ENCODE results near the gene SNED1.

Gene SNED1

DNA sequence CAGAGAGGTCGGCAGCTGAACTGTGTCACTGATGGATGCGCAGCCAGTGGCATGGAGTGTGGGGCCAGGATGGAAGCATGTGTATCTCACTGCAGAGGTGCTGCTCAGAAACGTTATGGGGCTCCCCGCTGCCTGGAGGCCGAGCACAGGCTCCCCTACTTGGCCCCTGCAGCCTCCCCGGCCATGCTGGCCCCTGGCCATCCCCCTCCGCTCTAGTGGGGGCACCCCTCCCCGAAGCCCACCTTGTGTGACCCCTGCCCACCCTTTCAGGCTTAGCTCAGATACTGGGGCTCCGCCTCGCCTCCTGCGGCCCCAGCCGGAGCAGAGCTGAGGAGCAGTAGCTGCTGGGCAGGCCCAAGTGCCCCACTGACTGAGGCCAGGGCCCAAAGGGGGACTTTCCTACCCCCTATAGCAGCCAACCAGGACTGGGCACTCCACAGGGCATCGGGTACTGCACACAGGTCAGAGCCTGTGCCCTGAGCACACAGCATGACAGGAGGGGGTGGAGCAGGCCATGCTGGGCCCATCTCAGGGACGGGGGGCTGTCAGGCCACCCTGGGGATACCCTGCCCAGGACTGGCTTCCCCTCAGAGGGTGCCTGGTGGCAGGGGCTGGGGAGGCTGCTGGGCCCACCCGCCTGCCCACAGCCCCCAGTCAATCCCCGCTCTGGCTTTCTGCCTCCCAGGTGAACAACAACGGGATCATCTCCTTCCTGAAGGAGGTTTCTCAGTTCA lies 31.3 kb downstream of the SNED1 start:
- no peak for DNase-seq (ENCODE audit: low read depth in 2 of 2)

DNA sequence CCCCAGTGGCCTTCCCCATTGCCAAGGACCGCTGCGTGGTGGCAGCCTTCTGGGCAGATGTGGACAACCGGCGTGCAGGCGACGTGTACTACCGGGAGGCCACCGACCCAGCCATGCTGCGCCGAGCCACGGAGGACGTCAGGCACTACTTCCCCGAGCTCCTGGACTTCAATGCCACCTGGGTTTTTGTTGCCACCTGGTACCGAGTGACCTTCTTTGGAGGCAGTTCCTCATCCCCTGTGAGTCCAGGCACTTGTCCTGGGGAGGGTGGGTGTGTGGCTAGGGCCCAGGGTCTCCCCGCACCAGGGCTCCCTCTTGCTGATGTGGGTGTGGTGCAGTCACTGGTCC lies 31.9 kb downstream of the SNED1 start:
- no peak for DNase-seq (ENCODE audit: low read depth in 2 of 2)

- DNase-seq (ENCODE audit: low read depth in 2 of 2): no peak
These were observed 32.5 kb downstream of the SNED1 start for GRCh38 chr2:241030883-241031282.

- DNase-seq (ENCODE audit: low read depth in 2 of 2): no peak
These were observed 33.2 kb downstream of the SNED1 start for GRCh38 chr2:241031436-241032165.

DNA sequence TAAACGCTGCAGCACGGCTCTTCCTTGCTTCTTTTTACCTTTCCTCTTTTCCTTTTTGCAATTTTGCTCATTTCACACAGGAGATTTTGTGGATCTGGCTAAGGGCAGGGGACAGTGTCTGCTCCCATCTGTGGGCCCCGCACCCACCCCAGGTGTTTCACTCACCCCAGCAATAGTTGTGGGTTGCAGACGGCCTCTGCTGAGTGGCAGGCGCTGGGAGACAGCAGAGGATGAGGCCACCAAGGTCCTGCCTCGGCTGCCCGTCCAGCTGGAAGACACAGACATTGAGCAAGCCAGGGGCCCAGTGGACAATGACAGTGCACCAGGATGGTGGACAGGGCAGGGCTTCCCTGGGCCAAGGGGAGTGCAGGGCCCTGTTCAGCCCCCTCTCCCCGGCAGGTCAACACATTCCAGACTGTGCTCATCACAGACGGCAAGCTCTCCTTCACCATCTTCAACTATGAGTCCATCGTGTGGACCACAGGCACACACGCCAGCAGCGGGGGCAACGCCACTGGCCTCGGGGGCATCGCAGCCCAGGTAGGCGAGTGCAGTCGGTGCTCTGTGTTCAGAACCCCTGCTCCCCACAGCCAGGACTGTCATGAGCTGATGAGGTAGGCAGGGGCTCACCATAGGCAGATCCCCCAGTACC lies 35.0 kb downstream of the SNED1 start:
- no peak for DNase-seq (ENCODE audit: low read depth in 2 of 2)

DNA sequence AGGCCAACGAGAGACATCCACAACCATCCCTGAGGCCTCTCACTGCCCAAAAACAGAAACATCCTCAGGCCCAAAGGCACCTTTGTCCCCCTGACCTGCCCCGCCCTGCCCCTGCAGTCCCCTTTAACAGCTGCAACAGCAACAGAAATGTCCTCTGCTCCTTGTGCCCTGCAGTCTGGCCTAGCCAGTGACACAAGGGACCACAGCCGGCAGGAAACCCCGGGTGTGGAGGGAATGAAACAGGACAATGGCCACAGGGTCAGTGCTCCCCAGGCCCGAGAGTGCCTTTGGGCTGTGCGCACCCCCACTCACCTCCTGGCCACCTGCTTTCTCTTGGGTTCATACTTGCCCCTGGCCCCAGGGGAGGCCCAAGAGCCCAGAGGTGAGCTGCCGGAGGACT lies 35.6 kb downstream of the SNED1 start:
- DNase-seq (ENCODE audit: low read depth in 2 of 2): no peak

DNA sequence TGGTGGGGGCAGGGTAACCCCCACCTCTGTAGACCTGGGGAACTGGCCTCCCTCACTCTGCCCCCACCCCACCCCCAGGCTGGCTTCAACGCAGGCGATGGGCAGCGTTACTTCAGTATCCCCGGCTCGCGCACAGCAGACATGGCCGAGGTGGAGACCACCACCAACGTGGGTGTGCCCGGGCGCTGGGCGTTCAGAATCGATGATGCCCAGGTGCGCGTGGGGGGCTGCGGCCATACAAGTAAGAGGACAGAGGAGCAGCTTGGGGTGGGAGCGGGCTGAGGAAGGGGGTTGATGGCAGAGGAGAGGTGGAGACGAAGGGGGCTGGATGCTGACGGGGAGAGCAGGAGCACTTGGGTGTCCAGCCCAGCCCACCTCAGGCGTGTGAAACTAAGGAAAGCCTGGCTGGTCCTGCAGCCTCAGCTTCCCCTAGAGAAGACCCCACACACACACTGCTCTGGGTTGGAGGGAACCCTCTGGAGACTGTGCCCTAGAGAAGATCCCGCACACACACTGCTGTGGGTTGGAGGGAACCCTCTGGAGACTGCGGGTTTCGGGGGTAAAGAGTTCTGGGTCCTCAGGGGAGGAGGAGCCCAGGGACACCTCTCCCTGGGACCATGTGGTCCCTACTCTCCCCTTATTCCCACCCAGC lies 36.2 kb downstream of the SNED1 start:
- no peak for DNase-seq (ENCODE audit: low read depth in 2 of 2)

DNA sequence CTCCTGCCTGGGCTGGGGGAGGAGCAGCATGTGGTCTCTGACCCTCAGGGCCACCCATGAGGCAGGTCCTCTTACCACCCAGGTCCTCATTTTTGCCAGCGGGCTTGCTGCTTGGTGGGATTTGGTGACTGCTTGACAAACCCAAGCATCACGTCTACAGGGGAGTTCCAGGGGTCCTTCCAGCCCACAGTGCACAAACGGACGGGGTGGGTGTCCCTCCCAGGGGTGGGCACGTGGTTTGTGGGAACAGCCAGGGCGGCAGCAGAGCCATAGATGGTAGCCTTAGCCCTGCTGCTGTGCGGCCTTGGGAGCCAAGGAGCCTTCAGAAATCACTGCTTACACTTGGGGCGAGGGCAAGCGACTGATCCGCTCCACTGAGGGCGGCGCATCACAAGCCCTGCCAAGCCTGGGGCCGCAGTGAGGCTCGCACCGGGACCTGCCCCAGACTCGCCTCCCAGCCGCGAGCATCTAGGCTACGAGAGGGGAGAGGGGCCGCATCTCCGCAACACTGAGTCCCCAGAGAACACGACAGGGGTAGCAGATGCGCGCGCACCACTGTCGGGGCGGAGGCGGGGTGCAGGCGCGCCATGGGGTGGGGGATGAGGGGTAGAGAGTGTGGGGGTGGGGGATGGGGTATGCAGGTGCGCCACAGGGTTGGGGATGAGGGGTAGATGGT lies 36.9 kb downstream of the SNED1 start:
- peak in 1 of 2 donors; percentile 19 for DNase-seq (ENCODE audit: low read depth in 2 of 2)

DNA sequence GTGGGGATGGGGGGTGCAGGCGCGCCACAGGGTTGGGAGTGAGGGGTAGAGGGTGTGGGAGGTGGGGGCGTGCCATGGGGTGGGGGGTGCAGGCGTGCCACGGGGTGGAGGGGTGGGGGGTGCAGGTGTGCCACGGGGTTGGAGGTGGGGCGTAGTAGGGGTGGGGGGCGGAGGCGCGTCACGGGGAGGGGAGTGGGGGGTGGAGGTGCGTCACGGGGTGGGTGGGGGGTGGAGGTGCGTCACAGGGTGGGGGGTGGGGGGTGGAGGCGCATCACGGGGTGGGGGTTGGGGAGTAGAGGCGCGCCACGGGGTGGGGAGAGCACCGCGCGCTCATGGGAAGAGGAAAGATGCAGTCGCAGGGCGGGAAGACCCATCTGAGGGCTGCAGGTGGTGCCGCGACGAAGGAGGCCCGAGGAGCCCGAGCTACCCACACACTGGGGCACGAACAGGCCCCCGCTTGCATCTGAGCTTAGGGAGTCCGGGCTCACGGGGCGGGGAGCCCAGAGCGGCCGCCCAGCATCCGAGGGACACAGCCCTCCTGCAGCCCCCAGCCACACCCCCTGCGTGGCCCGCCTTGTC lies 37.5 kb downstream of the SNED1 start:
- peak in 1 of 2 donors; percentile 7 for DNase-seq (ENCODE audit: low read depth in 2 of 2)

- DNase-seq (ENCODE audit: low read depth in 2 of 2): peak in 1 of 2 donors; percentile 24
These were observed 38.1 kb downstream of the SNED1 start for GRCh38 chr2:241036397-241036963.

- no peak for DNase-seq (ENCODE audit: low read depth in 2 of 2)
These were observed 38.6 kb downstream of the SNED1 start for GRCh38 chr2:241036964-241037421.

DNA sequence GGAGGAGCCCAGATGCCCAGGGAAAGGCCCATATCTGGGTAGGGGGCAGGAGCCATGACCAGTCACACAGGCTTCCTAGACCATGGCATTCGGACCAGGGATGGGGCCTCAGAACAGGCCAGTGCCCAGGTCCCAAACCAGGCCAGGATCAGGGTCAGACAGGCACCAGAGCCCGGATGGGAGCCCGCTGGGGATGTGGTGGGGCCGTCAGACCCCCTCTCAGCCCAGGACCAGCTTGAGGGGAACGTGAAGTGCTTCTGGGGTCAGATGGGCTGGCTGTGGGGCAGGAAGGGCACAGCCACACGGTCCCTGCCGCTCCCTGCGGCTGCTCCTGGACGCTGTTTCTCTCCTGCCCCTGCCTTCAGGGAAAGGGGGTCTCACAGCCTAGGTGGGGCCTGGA lies 39.1 kb downstream of the SNED1 start:
- no peak for DNase-seq (ENCODE audit: low read depth in 2 of 2)

GRCh38 chr2:241038374-241039180 lies 40.2 kb downstream of the SNED1 start:
- DNase-seq (ENCODE audit: low read depth in 2 of 2): no peak

DNA sequence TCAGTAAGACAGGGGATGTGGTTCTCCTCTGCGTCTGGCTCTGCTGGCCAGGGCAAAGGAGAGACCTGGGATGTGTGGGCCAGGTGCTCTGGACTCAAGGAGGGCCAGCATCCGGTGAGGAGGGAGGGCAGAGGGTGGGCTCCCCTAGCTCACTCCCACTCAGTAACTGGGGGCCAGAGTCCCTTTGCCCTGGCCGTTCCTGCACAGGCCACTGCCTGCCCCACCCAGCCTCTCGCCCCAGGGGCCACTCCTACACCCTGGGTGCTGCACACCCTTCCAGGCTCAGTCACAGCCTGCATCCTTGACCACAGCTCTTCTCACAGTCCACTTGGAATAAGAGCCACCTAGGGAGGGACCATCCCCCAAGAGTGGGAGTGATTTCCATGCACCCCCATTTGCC lies 41.0 kb downstream of the SNED1 start:
- no peak for DNase-seq (ENCODE audit: low read depth in 2 of 2)

DNA sequence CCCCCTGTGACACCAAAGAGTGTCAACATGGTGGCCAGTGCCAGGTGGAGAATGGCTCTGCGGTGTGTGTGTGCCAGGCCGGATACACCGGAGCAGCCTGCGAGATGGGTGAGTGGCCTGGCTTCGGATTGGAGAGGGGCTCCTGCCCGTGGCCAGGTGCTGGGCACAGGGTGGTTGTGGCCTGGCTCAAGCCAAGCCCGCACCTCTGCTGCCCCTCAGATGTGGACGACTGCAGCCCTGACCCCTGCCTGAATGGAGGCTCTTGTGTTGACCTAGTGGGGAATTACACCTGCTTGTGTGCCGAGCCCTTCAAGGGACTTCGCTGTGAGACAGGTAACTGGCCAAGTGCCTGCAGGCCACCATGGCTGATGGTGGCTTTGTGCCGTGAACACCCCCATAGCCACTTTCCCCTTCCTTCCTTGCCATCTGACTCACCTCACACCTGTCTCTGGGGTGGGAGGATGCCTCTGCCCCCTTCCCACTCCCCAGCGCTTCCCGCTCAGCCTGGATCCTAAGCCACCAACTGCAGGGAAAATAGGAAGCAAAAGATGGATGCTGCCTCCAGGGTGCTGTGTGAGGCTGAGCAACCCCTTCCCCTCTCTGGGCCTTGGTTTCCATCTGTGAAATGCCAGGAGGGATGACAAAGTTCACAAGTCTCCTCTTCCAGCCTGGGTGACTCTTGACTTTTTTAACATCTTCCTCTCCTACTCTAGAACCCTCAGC lies 41.8 kb downstream of the SNED1 start:
- DNase-seq (ENCODE audit: low read depth in 2 of 2): no peak

DNA sequence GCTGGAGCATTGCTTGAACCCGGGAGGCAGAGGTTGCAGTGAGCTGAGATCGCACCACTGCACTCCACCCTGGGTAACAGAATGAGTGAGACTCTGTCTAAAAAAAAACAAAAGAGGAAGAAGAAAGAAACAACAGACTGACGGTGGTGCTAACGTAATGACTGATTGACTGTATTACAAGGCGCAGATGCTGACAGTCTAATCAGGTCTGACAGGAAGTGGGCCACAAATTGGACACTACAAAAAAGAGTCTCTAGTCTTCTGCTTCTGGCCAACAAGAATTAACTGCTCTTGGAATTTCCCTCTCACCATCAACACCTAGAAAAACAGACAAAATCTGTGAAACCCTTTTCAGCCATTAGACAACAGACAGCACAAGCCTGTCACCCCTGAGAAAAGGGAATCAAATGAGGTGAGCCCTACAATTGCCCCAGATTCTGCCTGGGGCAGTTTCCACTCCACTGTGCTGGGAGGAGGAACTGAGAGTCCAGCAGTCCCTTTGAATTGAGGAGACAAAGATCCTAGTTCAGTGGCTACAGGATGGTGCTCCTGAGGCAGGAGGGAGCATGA lies 43.3 kb downstream of the SNED1 start:
- DNase-seq (ENCODE audit: low read depth in 2 of 2): no peak

- no peak for DNase-seq (ENCODE audit: low read depth in 2 of 2)
These were observed 45.2 kb downstream of the SNED1 start for GRCh38 chr2:241043581-241043980.

GRCh38 chr2:241047253-241048010 lies 49.0 kb downstream of the SNED1 start:
- no peak for DNase-seq (ENCODE audit: low read depth in 2 of 2)
